Measurements from ENCODE around the gene SCRN2.

Gene SCRN2

GRCh38 chr17:47853616-47854015 lies 12.5 kb upstream of the SCRN2 start:
- TF ChIP-seq CTCF (IDR thresholded peaks at IDR 0.05; ENCODE audit: control extremely low read depth, extremely low read depth, low read depth, missing control alignments), result no peak
- POLR2A ChIA-PET, result no interaction called here
- CTCF ChIA-PET, result interaction anchor here (13.3 to 25.0 kb wide), 2 partner anchors 9 to 33 kb away, joined by 152 to 687 read pairs; partner anchors contain the start of genes SCRN2 and SP2
- no peak for DNase-seq (ENCODE audit: extremely low spot score)

- POLR2A ChIA-PET, result no interaction called here
- TF ChIP-seq CTCF (IDR thresholded peaks at IDR 0.05; ENCODE audit: control extremely low read depth, extremely low read depth, low read depth, missing control alignments), result no peak
- peak; percentile 54 for DNase-seq (ENCODE audit: extremely low spot score)
- CTCF ChIA-PET, result interaction anchor here (1.0 to 25.0 kb wide), 3 partner anchors 8 to 98 kb away, joined by 4 to 687 read pairs (median 152); partner anchors contain the start of genes SCRN2 and SP2
These were observed 11.3 kb upstream of the SCRN2 start for GRCh38 chr17:47852113-47852949.

- POLR2A ChIA-PET, result no interaction called here
- CTCF ChIA-PET, result interaction anchor here (1.0 to 25.0 kb wide), 3 partner anchors 7 to 98 kb away, joined by 4 to 687 read pairs (median 152); partner anchors contain the start of genes SCRN2 and SP2
- no peak for DNase-seq (ENCODE audit: extremely low spot score)
- TF ChIP-seq CTCF (IDR thresholded peaks at IDR 0.05; ENCODE audit: control extremely low read depth, extremely low read depth, low read depth, missing control alignments), result no peak
These were observed 10.7 kb upstream of the SCRN2 start for GRCh38 chr17:47851764-47852112.

GRCh38 chr17:47850692-47851573 lies 9.9 kb upstream of the SCRN2 start, which contains the start of gene SP6:
SP6 (minus strand) TSS chr17:47851163; CDS start chr17:47848429, 2,734 bp downstream.
- CTCF ChIA-PET, result interaction anchor here (2.4 to 25.0 kb wide), 3 partner anchors 6 to 36 kb away, joined by 8 to 687 read pairs (median 152); partner anchors contain the start of genes SCRN2 and SP2
- peak; percentile 5 for TF ChIP-seq CTCF (IDR thresholded peaks at IDR 0.05; ENCODE audit: control extremely low read depth, extremely low read depth, low read depth, missing control alignments)
- POLR2A ChIA-PET, result no interaction called here
- DNase-seq (ENCODE audit: extremely low spot score), result peak; percentile 70

GRCh38 chr17:47850373-47850691 lies 9.3 kb upstream of the SCRN2 start:
- CTCF ChIA-PET, result interaction anchor here (2.4 to 25.0 kb wide), 3 partner anchors 6 to 37 kb away, joined by 8 to 687 read pairs (median 152); partner anchors contain the start of genes SCRN2 and SP2
- POLR2A ChIA-PET, result no interaction called here
- no peak for TF ChIP-seq CTCF (IDR thresholded peaks at IDR 0.05; ENCODE audit: control extremely low read depth, extremely low read depth, low read depth, missing control alignments)
- DNase-seq (ENCODE audit: extremely low spot score), result no peak

- no peak for DNase-seq (ENCODE audit: extremely low spot score)
- POLR2A ChIA-PET, result no interaction called here
- CTCF ChIA-PET, result interaction anchor here (0.9 to 25.0 kb wide), 11 partner anchors 8 to 170 kb away, joined by 3 to 687 read pairs (median 3); partner anchors contain the start of genes SP2 and SP6
- TF ChIP-seq CTCF (IDR thresholded peaks at IDR 0.05; ENCODE audit: control extremely low read depth, extremely low read depth, low read depth, missing control alignments), result no peak
These were observed 7.1 kb upstream of the SCRN2 start for GRCh38 chr17:47848198-47848513.

Measured in GM10248 (cell line).